ENCODE measurements around the gene MRPL28. TPM values are rescaled to one million over a fixed set of nuclear protein-coding genes. Genes with fewer than 3 reads are reported as not detected.

MRPL28 gene
- total RNA-seq, 1 experiment from 2014 or later, result 140 TPM

DNA sequence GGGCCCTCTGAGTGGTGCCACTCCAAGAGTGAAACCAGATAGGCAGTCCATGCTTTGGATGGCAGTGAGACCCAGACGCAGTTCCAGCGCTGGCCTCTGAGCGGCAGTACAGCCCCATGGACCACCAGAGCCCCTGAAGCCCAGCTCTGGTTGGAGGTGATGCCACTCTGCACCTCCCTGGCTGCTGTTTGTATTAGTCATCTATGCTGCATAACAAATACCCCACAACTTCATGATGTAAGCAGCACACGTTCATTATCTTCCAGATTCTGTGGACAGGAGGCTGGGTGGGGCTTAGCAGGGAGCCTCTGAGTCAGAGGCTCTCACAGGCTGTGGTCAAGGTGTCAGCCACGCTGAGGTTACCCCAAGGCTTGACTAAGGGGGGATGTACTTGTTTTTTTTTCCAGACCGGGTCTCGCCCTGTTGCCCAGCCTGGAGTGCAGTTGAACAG lies 21.6 kb upstream of the MRPL28 start:
- H3K36me3 ChIP-seq (ENCODE audit: control insufficient read depth, insufficient read depth, low read length), result no peaks in the 10 kb centered on the region
- DNase-seq (ENCODE audit: low read depth, low spot score) (no peak), ATAC-seq (peak; percentile 71)
- H3K27ac ChIP-seq (ENCODE audit: low read length), result no peak overlapping the region
- no TSS peak for BruUV-seq (replicated peaks)
- no peak for TF ChIP-seq POLR2AphosphoS5 (IDR thresholded peaks at IDR 0.05; ENCODE audit: low read depth, low read length)
- TF ChIP-seq CTCF (IDR thresholded peaks at IDR 0.05), result peak; percentile 93
- TF ChIP-seq TCF7L2 (IDR thresholded peaks at IDR 0.05; ENCODE audit: low read depth, low read length), result no peak
- H3K9me3 ChIP-seq (ENCODE audit: control insufficient read depth, insufficient read depth, low read depth, low read length), result no peaks in the 10 kb centered on the region
- ChIA-PET POLR2A (interaction anchor here (0.7 kb wide), 1 partner anchor 101 kb away, joined by 3 read pairs; no protein-coding TSS in a partner anchor), CTCF (interaction anchor here (0.7 kb wide), 3 partner anchors 103 to 133 kb away, joined by 4 read pairs; no protein-coding TSS in a partner anchor)
- H3K27me3 ChIP-seq (ENCODE audit: control insufficient read depth, insufficient read depth, low read length), result no peaks in the 10 kb centered on the region
- H3K4me3 ChIP-seq (ENCODE audit: low read depth in 2 of 2, low read length in 2 of 2), result no peak overlapping the region
- peaks cover 17% of the 10 kb centered on the region for H3K4me1 ChIP-seq (ENCODE audit: control insufficient read depth, insufficient read depth, low read length)
- in situ Hi-C loops (cut with HindIII; ENCODE audit: low pct_unique_long_range_greater_than_20kb, low sequenced_read_pairs), result no loop called here
- intact Hi-C loops (cut with micrococcal nuclease; ENCODE audit: unreplicated experiment), result loop anchor here (5.0 kb wide), 1 partner anchor 105 kb away; no protein-coding TSS in a partner anchor

DNA sequence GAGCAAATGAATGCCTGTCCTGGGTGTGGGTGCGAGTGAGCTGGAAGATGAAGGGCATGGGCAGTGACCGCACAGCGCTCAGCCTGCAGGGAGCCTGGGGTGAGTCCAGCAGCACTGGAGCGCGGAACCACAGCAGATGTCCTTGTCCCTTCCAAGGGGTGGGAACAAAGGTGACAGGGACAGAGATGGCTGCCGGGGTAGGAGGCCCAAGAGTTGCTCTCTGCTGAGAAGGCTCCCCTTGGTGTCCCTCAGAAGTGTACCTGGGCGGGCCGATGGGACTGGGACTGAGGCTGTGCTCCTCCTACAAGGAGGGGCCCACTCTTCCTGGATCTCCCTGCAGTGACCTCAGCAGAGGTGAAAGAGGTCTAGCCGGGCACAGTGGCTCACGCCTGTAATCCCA lies 19.0 kb upstream of the MRPL28 start:
- peak; percentile 46; the same call in 1 of the 2 replicates for ATAC-seq
- POLR2A ChIA-PET, result no interaction called here

More for the DNA sequence above, 19.0 kb upstream of the MRPL28 start:
- no peak for DNase-seq (ENCODE audit: low read depth, low spot score)
- Histone ChIP-seq H3K4me3 (ENCODE audit: low read depth in 2 of 2, low read length in 2 of 2) (no peak overlapping the region), H3K4me1 (ENCODE audit: control insufficient read depth, insufficient read depth, low read length) (peaks cover 26% of the 10 kb centered on the region), H3K36me3 (ENCODE audit: control insufficient read depth, insufficient read depth, low read length) (no peaks in the 10 kb centered on the region), H3K27me3 (ENCODE audit: control insufficient read depth, insufficient read depth, low read length) (no peaks in the 10 kb centered on the region), H3K9me3 (ENCODE audit: control insufficient read depth, insufficient read depth, low read depth, low read length) (no peaks in the 10 kb centered on the region), H3K27ac (ENCODE audit: low read length) (peak overlapping the region; percentile 69)
- no TSS peak for BruUV-seq (replicated peaks)
- CTCF ChIA-PET, result no interaction called here
- in situ Hi-C loops (cut with HindIII; ENCODE audit: low pct_unique_long_range_greater_than_20kb, low sequenced_read_pairs), result no loop called here
- TF ChIP-seq POLR2AphosphoS5 (IDR thresholded peaks at IDR 0.05; ENCODE audit: low read depth, low read length) (no peak), CTCF (IDR thresholded peaks at IDR 0.05) (no peak)
- intact Hi-C loops (cut with micrococcal nuclease; ENCODE audit: unreplicated experiment), result loop anchor here (5.0 kb wide), 1 partner anchor 118 kb away; no protein-coding TSS in a partner anchor
